HG02642 (cell line): ENCODE data around the gene LRRK1.

Experiments
- ATAC-seq: cut with Tn5 transposase; IDR thresholded peaks from one replicate; pipeline ENCODE4 v1.9.1; 2021; ENCODE audit warnings: mild to moderate bottlenecking; ENCODE audit not compliant: unreplicated experiment, poor library complexity

The LRRK1 gene

GRCh38 chr15:100918690-100919480, at the start of gene LRRK1:
TSS of gene LRRK1 (plus strand) at chr15:100919357. CDS start at chr15:100924633, 5,276 bp downstream.
- ATAC-seq, result peak; percentile 28

- no peak for ATAC-seq
Observed at GRCh38 chr15:100873029-100873677, 46.0 kb upstream of the LRRK1 start.

- no peak for ATAC-seq
Observed at GRCh38 chr15:100875495-100875894, 43.7 kb upstream of the LRRK1 start.

GRCh38 chr15:100875976-100876375, 43.2 kb upstream of the LRRK1 start:
- ATAC-seq, result no peak

GRCh38 chr15:100877551-100877950, 41.6 kb upstream of the LRRK1 start:
- no peak for ATAC-seq

- no peak for ATAC-seq
Observed at GRCh38 chr15:100878130-100878529, 41.0 kb upstream of the LRRK1 start.

GRCh38 chr15:100878648-100879047, 40.5 kb upstream of the LRRK1 start:
- no peak for ATAC-seq

- ATAC-seq, result no peak
Observed at GRCh38 chr15:100879061-100879463, 40.1 kb upstream of the LRRK1 start.

GRCh38 chr15:100879464-100880138, 39.6 kb upstream of the LRRK1 start, which contains the start of gene ALDH1A3:
TSS of gene ALDH1A3 (plus strand) at chr15:100879831. CDS start at chr15:100879908, 77 bp downstream.
- ATAC-seq, result no peak

- ATAC-seq, result no peak
Observed at GRCh38 chr15:100880139-100880896, 38.8 kb upstream of the LRRK1 start.

- ATAC-seq, result no peak
Observed at GRCh38 chr15:100880897-100881242, 38.3 kb upstream of the LRRK1 start.

- no peak for ATAC-seq
Observed at GRCh38 chr15:100881573-100882336, 37.4 kb upstream of the LRRK1 start.

- no peak for ATAC-seq
Observed at GRCh38 chr15:100885116-100885515, 34.0 kb upstream of the LRRK1 start.

- no peak for ATAC-seq
Observed at GRCh38 chr15:100885811-100886210, 33.3 kb upstream of the LRRK1 start.

GRCh38 chr15:100887211-100887913, 31.8 kb upstream of the LRRK1 start:
- ATAC-seq, result no peak

- ATAC-seq, result no peak
Observed at GRCh38 chr15:100889385-100890050, 29.6 kb upstream of the LRRK1 start.

GRCh38 chr15:100890051-100890720, 29.0 kb upstream of the LRRK1 start:
- no peak for ATAC-seq

GRCh38 chr15:100890850-100891249, 28.3 kb upstream of the LRRK1 start:
- ATAC-seq, result no peak
